Left renal cortex interstitium (tissue), 4 donors: ENCODE data around the gene WDR86. TPM values are rescaled to one million over a fixed set of nuclear protein-coding genes. Genes with fewer than 3 reads are reported as not detected.

Experiments used
- DNase-seq, 4 donors: peaks; one replicate each; pipeline ENCODE4 v3.0.0-alpha.2; 2013; ENCODE audit warnings: low read depth in 4 of 4, low spot score in 2 of 4, missing footprints in 1 of 4
- polyA plus RNA-seq, 4 donors: library from polyadenylated mRNA; unstranded; fragments of 120-200 nt; gene quantifications; one replicate each; pipeline ENCODE4 v1.2.1, GENCODE V29; 2013; ENCODE audit not compliant: insufficient read length in 4 of 4

WDR86 gene
- polyA plus RNA-seq, 4 donors: 21.3 to 57.5 (median 43.5) TPM

DNA sequence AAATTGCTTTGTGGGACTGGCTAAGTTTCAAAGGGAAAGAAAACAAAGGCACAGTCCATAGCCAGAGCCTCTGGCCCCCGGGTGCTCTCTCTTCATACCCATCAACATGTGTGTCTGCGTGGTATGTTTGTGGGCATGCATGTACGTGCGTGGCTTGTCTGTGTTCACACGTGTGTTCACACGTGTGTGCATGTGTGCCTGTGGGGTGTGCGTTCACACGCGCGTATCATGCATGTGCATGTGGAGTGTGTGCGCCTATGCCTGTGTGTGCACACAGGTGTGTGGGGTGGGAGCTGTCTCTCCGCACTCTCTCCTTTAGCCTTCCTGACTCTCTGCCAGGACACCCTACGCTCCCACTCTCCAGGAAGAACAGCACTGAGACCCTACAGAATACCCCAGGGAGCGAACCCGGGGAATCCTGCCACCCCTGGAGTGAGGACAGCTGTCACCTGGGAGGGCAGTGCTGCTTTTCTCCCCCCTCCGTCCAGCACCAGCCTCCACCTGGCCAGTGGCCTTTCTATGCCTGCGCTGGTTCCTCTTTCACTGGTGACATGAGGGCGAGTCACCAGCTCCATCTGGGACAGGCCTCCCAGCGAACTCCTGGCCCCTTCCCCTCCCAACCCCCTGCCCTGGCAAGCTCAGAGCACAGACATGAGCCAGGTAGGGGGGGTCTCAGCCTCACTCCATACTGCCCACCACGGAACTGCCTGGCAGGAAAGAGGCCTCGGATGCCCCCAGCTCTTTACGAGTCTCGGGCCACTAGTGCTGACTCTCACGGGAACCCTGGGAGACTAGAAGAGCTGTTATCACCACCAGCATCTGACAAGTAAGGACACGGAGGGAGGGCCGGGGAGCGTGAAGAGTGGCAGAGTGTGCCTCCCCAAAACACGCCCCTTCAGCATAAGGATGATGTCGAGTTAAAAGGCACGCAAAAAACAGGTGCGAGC is 16.5 kb downstream of the WDR86 start:
- DNase-seq: no peak

DNA sequence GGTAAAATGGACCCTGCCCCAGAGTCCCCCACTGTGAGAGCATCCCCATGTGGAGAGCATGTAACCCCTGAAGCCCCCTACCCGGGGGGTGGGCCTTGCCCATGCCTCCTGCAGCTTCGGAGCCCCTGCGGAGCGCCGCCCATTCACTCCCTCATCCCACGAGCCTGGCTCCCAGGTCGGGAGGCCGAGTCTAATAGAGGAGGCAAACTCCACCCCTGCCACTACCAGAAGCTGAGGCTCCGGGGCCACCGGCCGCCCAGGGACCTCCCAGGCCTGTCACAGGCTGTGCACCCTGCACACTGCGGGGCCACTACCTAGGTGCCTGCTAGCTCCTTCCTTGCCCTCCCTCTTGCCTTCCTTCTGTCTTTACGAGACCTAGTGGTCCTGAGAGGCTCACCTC is 17.4 kb downstream of the WDR86 start:
- no peak for DNase-seq

DNA sequence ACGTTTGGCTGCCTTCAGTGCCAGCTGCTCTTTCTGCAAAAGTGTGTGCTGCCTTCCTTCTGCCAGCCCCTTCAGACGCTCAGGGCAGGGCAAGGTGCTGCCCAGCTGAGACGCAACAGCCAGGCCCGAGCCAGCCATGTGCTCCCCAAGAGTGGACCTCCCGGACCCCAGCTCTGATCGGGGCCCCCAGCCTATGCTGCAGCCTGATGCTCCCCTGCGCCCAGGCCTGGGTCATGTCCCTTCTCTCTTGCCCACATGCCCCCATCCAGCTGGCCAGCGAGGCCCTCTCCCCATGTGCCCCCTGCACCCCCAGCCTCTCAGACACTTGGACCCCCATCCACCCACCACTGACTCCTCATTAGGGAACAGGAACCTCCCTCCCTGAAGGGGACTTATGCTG is 17.8 kb downstream of the WDR86 start:
- DNase-seq: no peak

DNA sequence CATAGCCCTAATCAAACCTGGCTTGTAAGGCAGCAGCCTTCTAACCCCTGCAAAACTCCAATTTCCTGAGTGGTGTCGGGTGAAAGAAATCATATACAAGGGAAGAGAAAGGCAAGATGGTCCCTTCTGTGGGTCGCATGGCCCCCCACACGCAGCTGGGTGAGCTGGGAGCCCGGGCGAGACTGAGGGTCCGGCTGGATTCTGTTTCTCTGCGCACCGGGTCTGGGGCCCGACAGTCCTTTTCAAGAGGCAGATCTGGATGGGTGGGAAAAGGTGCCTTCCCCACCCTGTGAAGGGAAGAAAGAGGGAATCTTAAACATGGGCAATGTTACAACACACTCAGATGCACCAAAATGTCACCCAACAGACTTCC is 18.5 kb downstream of the WDR86 start:
- no peak for DNase-seq

DNA sequence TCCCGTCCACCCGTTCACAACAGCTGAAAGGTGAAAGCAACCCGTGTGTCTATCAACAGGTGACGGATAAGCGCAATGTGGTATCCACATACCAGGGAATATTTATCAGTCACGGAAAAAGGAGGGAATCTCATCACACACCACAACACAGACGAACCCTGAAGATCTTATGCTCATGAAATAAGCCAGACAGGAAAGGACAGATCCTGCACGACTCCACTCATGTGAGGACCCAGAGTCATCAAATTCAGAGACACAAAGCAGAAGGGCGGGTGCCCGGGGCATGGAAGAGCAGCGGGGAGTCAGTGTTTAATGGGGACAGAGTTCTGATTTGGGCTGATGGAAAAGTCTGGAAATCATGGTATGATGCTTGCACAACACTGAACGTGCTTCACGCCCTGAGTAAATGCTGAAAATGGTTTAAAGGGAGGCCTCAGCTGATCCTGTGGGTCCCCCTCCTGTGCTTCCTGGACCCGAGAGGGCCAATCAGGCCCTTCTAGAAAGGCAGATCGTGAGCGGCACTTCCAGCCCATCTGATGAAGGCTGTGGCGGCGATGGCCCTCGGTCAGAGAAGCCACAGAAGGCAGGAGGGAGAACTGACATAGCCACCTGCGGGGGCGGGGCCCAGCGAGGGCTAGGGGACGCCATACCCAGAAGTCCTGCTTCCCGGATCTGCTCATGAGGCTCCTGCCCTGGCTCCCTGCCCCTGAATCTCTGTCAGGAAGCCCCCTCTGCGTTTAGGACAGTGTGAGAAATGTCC is 19.1 kb downstream of the WDR86 start:
- DNase-seq: no peak

DNA sequence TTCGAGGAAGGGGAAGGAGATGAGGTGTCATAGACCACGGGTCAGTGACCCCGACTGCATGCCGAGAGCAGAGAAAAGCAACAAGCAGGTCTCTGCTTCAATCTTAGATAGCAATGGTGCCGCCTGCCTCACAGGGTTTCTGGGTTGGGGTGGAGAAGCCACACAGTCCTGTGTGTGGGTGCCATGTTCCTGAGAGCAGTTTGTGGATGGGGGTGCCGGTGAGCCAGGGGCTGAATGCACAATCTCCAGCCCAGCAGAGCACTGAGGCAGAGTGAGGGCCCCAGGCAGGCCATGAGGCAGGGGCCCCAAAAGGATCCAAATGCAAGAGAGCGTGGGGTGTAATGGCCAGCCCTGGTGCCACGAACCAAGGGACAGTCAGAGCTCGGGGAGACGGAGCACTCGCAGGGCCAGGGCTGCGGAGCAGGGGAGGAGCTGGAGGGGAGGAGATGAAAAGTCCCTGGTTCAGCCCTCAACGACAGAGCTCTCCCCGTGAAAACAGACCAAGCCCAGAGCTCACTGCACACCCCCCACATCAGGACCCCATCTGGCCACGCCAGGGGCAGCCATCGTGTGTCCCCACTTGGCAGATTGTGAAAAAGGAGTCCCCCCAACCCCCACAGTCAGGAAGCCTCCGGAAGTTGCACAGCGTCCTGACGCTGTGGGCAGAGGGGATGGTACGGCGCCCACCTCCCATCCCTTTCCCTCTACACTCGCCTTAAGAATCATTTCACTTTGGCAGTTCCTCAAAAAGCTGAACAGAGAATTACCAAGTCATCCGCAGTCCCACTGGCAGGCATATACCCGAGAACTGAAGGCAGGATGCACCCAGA is 19.9 kb downstream of the WDR86 start:
- no peak for DNase-seq

DNA sequence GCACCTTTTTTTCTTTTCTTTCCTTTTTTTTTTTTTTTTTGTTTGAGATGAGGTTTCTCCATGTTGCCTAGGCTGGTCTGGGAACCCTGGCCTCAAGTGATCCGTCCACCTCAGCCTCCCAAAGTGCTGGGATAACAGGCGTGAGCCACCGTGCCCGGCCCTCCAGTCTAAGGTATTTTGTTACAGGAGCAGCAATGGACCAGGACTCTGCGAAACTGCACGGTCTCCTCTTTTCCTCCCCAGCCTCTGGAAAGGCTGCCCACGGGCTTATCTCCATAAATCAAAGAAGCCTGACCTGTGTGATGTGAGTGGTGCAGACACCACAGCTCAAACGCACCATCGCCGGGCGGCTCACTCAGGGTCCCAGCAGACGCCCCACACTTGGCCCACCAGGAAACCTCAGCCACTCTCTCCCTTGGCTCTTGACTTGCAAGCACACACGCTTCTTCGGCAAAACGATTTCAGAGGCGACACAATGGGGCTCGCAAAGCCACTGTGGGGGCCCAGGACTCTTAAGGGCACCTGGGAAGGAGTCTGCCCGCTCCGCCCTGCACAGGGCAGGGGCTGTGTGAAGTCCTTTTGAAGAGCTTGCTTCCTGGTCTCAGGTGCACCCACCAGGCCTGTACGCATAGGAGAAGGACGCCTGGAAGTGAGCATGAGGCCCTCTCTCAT is 20.6 kb downstream of the WDR86 start:
- DNase-seq: no peak

DNA sequence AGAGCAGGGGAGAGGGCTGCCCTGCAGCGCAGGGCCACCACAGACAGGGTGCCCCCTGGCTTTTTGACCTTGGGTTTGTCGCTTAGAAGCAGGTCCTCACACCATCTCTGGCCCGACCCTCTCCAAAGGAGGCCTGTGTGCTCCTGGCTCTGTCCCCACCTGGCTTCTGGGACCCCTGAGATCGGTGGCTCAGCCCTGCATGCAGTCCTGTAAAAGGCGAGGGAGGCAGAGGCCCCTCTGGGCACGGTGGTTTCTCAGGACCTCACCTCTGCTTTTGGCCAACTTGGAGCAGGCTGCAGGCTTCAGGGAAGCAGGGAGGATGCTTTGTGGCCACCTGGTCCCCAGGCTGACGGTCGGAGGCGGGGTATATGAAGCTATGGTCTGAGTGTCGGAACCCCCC is 21.4 kb downstream of the WDR86 start:
- no peak for DNase-seq

DNA sequence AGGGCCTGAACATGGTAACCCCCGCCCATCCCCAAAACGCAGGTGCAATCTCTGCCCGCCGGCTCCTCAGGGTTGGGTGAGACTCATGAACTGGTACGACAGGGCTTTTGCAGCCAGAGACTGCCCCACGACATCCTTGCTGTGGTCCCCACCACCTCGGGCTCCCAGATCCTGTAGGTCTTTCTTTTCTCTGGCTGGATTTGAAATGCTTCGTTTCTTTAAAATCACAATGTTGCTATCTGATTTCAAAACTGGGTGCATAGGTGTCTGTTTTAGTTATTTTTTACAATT is 21.9 kb downstream of the WDR86 start:
- no peak for DNase-seq

DNA sequence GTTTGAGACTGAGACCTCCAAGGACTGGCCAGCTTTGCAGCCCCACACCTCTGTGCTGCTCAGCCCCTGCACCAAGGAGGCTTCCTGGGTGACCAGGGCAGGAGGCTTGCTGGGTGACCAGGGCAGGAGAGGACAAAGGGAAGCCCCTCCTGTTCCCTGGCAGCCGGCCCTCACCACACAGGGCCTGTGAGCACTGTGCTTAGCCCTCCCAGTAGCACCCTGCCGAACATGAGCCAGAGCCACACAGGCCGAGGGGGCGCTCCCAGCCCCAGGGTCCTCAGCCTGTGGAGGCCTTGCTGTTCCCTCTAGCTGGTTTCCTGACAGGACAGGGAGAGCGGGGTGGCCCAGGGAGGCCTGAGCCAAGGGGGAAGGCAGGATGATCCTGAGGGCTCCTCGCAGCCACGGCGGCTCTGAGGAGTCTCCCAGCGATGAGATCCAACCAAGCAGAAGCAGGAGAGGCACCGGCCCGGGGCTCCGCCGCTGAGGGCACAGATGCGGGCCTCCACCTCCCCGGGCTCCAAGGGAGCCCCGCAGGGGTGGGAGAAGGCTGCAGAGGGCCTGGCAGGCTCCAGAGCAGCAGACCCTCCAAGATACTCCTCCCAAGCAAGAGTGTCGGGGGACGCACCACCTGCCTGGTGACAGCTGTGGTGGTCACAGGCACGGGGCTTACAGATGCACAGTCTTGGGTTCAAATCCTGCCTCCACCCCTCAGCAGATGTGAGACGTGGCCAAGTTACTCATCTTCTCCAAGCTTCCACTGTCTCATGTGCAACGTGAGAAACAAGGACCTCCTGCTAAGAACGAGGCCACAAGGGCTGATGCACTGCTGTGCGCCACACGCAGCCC is 22.5 kb downstream of the WDR86 start:
- no peak for DNase-seq

DNA sequence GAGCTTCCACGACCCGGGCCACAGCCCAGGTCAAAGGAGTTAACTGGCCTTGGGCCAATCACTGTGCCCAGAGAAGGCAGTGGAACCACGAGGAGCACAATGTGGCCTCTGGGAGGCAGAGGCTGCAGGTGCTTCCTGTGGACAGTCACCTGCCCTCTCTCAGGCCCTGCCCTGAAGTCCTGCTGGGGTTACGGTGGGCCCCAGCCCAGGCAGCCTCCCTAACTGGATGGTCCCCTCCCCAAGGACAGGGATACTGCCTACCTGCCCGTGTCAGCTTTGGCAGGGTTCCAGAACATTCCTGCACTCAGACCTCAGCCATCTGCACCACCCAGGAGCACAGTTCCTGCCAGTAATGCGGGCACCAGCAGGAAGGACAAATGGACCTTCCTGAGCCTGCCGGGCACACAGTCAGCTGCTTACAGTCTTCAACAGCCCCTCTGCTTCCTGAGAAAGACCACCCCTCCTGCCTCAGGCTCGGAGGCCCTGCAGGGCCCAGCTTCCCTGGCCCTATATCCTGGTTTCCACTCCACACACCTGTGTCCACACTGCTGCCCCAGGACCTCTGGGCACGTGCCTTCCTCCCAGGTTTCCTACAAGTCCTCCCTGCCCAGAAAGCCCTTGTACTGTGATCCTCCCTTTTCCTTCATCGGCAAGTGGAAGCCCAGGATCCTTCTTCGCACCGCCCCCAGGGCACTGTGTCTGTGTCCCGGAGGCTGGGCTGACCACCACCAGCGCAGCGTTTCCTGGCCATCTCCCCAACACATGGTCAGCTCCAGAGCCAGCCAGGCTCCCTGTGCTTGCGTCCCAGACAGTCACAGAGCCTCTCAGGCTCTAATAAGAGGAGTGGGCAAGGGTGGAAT is 23.3 kb downstream of the WDR86 start:
- no peak for DNase-seq

DNA sequence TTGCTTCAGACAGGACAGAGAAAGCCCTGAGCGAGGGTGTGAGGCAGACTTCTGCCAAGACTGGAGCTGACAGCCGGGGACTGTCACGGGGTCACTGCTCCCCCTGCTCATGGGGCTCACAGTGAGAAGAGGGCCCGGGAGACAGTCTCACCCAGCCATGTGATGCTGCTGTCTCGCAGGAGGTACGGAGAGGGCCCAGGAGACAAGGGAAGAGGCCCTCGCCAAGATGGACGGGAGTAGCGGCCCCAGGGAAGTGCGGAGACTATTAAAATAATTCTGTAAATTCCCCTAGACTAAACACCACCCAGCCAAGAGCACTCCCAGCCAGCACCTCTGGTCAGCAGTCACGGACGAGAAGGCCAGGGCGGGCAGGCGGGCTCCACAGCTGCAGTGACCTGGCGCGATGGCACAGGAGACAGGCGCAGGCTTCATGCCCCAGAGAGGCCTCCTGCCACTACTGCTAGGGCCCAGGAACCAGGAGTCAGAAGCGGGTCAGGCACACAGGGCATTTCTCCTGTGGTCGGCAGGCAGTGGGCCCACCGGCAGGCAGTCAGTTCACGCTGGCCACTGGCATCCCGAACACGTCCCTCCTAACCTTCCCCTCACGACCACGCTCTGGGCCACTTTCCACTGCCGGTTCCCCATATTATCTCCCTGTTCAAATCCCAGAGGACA is 24.1 kb downstream of the WDR86 start:
- DNase-seq: no peak

DNA sequence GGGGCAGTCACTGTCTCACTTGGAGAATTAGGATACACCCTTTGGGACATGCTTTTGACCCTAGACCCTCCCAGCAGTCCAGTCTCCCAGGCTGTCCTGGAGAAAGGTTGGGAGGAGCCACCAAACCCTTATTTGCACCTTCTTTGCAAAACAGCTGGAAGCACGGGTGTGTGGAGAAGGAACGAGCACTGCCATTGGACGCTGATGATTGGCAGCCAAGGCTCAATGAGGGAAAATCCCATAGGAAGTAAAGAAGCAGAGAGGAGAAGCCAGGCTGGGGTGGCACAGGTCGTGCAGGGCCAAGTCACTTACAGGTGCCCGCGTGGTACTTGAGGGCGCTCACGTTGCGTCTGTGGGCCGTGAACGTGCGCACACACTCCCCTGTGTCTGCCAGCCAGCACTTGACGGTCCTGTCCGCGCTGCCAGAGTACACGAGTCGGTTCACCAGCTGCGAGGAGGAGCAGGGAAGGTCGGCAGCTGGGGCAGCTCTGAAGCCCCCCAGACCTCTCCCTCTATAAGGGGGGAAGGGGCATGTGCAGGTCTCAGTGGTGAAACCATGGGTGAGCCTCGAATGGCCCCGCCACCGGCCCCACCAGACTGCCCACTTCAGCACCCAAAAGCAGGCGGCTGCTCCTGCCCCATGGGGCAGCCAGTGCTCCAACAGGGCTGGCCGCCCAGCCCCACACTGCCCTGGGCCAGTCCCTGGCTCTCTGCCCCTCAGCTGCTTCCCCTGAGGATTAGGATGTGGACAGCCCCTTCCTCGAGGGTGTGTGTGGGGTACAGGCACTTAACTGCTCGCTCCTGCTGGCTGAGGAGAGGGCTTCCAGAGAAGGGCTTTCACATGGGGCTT is 24.8 kb downstream of the WDR86 start:
- DNase-seq: no peak

DNA sequence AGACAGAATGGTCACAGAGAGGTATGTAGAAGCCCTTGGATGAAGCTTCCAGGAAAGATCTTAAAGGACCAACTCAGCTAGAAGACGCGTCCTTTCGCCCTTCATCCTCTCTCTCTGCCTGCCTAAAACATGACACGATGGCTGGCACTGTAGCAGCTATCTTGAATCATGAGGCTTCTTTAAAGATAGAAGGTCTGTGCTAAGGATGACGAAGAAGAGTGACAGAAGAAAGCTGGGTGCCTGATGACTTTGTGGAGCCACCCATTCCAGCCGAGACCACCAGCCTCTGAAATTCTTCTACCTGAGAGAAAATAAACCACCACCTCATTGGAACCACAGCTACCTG is 25.5 kb downstream of the WDR86 start:
- DNase-seq: no peak

DNA sequence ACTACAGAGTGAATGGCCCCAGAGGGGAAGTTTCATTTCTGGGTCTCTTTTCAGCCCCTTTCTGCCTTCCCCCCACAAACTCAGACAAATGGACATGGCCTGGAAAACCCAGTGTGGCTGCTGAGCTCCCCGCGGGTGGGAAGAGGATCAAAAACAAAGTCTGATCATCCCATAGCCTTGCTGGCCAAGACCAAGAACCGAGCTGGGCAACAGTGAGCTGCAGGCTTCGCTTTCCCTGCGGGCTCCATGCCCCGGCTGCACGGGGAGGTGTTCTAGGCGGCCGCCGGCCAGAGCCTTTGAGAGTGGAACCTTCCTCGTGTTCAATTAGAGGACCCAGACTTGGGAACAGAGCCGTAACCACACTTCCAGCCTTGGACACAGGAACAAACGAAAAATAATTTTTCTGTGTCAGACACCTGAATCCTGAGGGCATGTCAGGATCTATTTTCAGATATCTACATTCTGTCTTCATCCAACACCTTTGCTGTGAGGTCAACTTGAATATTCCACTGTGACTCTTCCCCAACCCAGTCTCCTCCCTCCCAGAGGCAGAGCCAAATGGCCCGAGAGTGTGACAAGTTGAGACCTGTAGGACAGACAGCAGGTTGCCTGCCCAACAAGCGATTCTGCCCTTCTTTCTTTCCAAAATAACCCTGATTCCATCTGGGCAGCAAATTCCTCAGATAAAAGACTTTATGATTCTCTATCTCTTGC is 26.0 kb downstream of the WDR86 start:
- DNase-seq: no peak

DNA sequence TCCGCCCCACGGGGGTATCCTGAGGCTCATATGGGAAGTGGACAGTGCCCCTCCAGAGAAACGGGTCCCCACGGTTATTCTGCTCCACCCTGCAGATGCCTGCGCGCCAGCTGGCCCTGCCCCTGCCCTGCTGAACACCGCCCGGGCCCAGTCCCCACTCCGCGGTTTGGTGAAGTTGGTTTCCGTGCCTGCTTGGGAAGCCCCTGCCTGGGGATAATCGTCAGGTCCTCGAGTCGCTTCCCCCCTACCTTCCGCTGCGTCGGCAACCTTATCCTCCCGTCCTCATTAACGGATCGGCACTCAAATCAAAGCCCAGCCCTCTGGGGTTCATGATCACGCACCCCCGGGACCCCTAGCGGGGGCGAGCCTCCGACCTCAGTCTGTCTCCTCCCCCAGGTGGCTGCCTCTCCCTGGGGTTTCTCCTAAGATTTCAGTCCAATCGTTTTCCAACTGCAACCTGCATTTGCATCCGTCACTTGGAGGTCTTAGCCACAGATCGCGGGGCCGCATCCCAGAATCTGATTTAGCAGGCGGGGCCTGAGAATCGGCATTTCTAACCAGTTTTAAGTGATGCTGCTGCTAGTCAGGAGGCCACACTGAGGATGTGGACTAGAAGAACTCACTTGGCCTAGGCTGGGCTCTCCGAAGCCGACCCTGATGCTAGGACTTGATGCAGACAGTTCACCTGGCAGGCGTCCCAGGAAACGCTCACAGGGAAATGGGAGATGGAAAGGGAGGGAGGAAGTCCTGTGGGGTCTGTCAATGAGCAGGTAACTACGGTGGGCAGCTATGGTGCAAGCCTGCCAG is 27.6 kb downstream of the WDR86 start:
- DNase-seq: no peak
